HUES64 (cell line): ENCODE data around the gene SNAP25. TPM values are rescaled to one million over a fixed set of nuclear protein-coding genes. Genes with fewer than 3 reads are reported as not detected.

ENCODE experiments used
- H3K27ac ChIP-seq: 2 replicates; pipeline ENCODE4 v1.7.0; 2013; ENCODE audit warnings: low read depth, low read length, inconsistent platforms
- H3K27me3 ChIP-seq: 2 replicates; pipeline ENCODE4 v1.6.1; 2013; ENCODE audit warnings: mild to moderate bottlenecking, low read length; ENCODE audit not compliant: insufficient read depth
- H3K36me3 ChIP-seq: 2 replicates; pipeline ENCODE4 v1.6.1; 2013; ENCODE audit warnings: mild to moderate bottlenecking, low read length; ENCODE audit not compliant: insufficient read depth
- H3K4me1 ChIP-seq: 2 replicates; pipeline ENCODE4 v1.6.1; 2013; ENCODE audit warnings: mild to moderate bottlenecking, low read length, moderate library complexity; ENCODE audit not compliant: insufficient read depth
- H3K4me3 ChIP-seq: 2 replicates; pipeline ENCODE4 v1.5.1; 2013; ENCODE audit warnings: mild to moderate bottlenecking, low read length, moderate library complexity
- H3K9ac ChIP-seq: 2 replicates; pipeline ENCODE4 v1.6.1; 2013; ENCODE audit warnings: mild to moderate bottlenecking, low read depth, low read length
- H3K9me3 ChIP-seq: 2 replicates; pipeline ENCODE4 v1.6.1; 2013; ENCODE audit warnings: low read depth, low read length; ENCODE audit not compliant: insufficient read depth
- WGBS: fragments of 150-250, 120-280 bp; methylation state at CpG from one replicate; pipeline ENCODE4 v1.1.7; 2013; ENCODE audit warnings: missing lambda C conversion rate; 5-methylcytosine and 5-hydroxymethylcytosine counted together
- polyA plus RNA-seq, 2 experiments: library from polyadenylated mRNA; stranded (reverse); fragments of 50-300 nt; gene quantifications; one replicate each; pipeline ENCODE4 v1.2.3, GENCODE V29; 2013

Gene SNAP25
- 0.45 TPM for polyA plus RNA-seq (2013, experiment 1 of 2)
- 1.3 TPM for polyA plus RNA-seq (2013, experiment 2 of 2)

DNA sequence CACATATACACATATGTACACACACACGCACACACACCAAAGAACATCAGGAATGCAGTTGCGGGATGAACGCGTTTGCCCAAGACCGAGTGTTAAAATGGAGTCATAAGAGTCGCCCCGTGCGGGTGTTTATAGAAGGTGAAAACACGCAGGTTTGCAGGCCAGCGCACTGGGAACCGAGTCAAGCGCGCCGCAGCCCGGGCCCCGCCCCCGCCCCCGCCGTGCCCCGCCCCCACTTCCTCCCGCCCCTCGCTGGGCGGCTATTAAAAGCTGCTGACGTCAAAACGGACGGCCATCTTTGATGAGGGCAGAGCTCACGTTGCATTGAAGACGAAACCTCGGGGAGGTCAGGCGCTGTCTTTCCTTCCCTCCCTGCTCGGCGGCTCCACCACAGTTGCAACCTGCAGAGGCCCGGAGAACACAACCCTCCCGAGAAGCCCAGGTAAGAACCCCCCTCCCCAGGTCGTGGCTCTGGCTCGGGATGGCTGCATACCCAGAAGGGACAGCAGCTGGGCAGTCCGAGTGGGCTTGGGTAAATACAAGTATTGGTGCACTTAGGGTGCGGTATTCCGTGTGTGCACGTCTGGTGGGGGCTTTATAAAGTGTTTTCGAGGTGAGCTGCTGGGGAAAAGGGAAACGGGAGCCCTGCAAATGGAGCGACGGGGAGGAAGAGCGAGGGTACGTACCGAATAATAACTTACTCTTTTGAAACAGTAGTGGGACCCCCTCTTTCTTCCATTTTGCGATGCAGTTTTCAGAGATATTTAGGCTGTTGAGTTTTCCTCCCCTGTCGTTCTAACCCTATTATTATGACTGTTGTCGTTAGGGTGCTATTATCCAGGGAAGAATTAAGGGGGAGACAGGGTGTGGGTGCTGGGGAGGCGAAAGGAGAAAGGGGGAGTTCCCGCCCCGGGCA is at the start of gene SNAP25:
SNAP25 (plus strand) TSS at position 295 of the 916 bp plus-strand sequence. CDS start 56,662 bp downstream, outside the sequence.
- peak within 1 kb of the TSS; percentile 77 for H3K4me3 ChIP-seq
- peak within 1 kb of the TSS; percentile 47; the same call in 1 of the 2 replicates for H3K27ac ChIP-seq
- H3K27me3 ChIP-seq: peaks cover 47% of the 10 kb centered on the region
- 1% methylated on average over 53 of the region's 53 CpGs for WGBS
- peak within 1 kb of the TSS; percentile 57 for H3K9ac ChIP-seq
- H3K36me3 ChIP-seq: no peaks in the 10 kb centered on the region
- H3K4me1 ChIP-seq: peaks cover 11% of the 10 kb centered on the region
- H3K9me3 ChIP-seq: no peaks in the 10 kb centered on the region

DNA sequence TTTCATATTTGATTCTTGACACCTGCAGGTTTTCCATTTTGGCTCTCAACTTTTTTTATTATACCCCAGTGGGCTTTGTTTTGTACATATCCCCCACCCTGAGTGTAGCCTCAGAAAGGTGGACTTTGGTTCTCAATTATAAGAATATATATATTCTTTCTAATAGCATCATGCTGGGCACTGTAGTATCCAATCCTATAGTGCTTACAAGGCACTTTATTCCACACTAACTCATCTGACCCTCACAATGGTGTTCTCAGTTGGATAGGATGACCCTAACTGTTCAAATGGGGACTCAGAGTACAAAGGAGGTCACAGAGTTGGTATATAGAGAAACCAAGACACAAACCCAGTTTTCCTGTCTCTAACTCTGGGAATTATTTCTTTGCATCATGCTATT is 48.9 kb upstream of the SNAP25 start:
- H3K4me3 ChIP-seq: no peak overlapping the region
- peaks cover 30% of the 10 kb centered on the region for H3K27me3 ChIP-seq
- H3K9me3 ChIP-seq: no peaks in the 10 kb centered on the region
- no peak overlapping the region for H3K27ac ChIP-seq
- no peak overlapping the region for H3K9ac ChIP-seq
- H3K4me1 ChIP-seq: peaks cover 5% of the 10 kb centered on the region; the same call in 1 of the 2 replicates
- H3K36me3 ChIP-seq: no peaks in the 10 kb centered on the region

DNA sequence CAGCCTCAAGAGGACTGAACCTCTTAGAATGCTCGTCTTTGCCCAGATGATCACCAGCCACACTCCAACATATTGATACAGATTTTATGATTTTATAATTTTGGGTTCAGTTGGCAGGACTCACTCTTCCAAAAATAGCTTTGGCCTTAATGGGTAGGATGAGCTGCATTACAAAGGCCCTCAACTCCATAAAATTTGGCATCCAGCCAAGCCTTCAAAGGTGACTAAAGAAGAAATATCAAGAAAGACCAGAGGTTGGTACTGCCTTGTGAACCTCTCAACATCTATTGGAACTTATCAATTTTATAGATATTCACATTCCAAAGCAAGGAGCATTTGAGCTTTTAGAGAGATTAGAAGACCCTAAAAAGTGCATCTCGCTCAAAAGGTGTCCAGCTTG is 48.4 kb upstream of the SNAP25 start:
- no peak overlapping the region for H3K9ac ChIP-seq

DNA sequence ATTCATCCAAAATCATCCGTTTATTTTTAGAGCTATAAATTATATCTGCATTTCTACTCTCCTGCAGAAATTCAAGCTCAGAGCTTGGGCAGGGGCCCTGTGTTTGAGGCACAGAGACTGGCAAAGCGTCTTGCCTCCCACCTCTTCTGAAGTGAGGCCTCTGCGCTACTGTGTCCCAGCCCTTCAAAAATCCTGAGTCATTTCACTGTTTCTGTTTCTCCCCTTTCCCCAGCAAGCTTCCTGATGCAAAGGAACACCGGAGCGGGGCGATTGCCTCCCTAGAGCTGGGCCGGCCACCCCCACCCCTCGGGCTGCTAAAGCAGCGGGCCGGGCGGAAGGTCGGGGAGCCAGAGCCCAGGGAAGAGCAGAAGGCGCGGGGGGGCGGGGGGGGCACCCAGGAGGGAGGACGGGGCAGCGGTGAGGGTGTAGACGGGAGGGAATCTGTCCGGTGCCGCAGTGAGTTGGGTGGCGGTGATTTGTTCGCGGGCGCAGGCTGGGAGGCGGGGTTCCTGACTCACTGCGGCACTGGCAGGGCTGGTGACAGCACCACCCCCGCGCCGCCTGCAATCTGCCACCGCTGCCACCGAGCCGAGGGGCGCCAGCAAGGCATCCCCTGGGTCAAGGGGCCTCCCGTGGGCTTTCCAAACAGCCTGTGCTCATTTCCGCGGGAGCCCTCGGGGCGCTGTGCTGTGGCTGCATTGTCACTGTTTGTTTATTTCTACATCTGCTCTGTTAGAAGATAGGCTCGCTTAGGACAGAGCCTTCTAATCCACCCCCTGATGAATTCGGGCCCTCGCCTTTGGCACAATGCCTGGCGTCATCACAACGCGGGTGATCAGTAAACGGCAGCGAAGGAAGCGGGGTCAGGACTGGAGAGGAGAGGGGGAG is 46.5 kb upstream of the SNAP25 start:
- Histone ChIP-seq H3K36me3 (no peaks in the 10 kb centered on the region), H3K4me1 (peaks cover 5% of the 10 kb centered on the region; the same call in 1 of the 2 replicates), H3K4me3 (peak overlapping the region; percentile 54), H3K27me3 (peaks cover 30% of the 10 kb centered on the region), H3K9ac (peak overlapping the region; percentile 9; the same call in 1 of the 2 replicates), H3K27ac (no peak overlapping the region), H3K9me3 (no peaks in the 10 kb centered on the region)
- WGBS: 5% methylated on average over 47 of the region's 47 CpGs

More for the DNA sequence above, 48.4 kb upstream of the SNAP25 start:
- Histone ChIP-seq H3K4me3 (no peak overlapping the region), H3K27ac (no peak overlapping the region), H3K27me3 (peaks cover 30% of the 10 kb centered on the region), H3K36me3 (no peaks in the 10 kb centered on the region), H3K9me3 (no peaks in the 10 kb centered on the region), H3K4me1 (peaks cover 5% of the 10 kb centered on the region; the same call in 1 of the 2 replicates)
- 100% methylated on average over 1 of the region's 2 CpGs for WGBS

DNA sequence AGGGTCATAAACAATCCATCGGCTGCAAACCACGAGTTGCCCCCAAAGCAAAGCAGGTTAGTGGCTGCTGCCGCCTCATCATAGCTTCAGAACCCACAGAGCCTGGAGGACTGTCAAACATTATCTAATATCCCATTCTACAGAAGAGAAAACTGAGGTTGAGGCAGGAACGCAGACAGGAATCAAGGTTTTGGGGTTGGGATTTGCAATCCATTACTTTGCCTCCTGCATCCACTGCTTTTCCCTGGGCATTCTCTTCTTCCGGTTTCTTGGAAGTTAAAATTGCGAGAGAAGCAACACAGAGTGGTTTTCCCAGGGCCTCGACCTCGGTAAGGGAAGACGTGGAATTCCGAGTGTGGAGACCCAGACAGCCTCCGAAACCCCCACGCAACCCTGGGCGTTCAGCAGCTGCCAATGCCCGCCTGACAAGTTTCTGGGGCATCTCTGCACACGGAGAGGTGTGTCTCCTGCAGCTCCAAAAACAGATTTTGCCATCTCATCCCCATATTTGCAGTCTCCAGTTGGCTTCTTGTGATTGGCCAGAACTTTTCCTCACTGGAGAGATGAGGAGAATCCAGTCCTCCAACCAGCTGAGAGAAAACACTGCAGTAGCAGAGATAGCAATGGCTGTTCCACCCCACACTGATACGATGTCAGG is 45.5 kb upstream of the SNAP25 start:
- Histone ChIP-seq H3K9ac (no peak overlapping the region), H3K36me3 (no peaks in the 10 kb centered on the region), H3K27me3 (peaks cover 30% of the 10 kb centered on the region), H3K4me1 (peaks cover 5% of the 10 kb centered on the region; the same call in 1 of the 2 replicates), H3K4me3 (peak overlapping the region; percentile 54), H3K9me3 (no peaks in the 10 kb centered on the region), H3K27ac (no peak overlapping the region)
- 90% methylated on average over 16 of the region's 16 CpGs for WGBS

DNA sequence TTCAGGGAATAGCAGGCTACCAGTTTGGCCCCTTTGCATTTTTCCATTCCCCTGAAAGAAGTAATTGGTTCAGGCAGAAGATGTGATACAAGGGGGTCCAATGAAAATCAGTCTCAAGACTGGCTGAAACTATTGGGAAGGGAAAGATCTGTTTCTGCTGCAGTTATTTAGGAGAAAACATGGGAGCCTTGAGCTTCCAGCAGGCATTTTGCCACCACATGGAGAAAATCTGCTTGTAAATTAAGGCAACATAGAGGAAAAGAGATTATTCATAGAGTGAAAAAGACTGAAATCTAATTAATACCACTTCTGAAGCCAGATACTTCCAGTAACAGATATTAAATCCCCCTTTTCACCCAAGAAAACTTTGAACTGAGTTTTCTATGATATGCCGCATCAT is 44.2 kb upstream of the SNAP25 start:
- H3K4me3 ChIP-seq: no peak overlapping the region
- H3K27me3 ChIP-seq: peaks cover 30% of the 10 kb centered on the region
- no peaks in the 10 kb centered on the region for H3K9me3 ChIP-seq
- no peak overlapping the region for H3K27ac ChIP-seq
- no peaks in the 10 kb centered on the region for H3K36me3 ChIP-seq
- H3K9ac ChIP-seq: no peak overlapping the region
- H3K4me1 ChIP-seq: peaks cover 5% of the 10 kb centered on the region; the same call in 1 of the 2 replicates
- 100% methylated on average over 1 of the region's 1 CpG for WGBS

DNA sequence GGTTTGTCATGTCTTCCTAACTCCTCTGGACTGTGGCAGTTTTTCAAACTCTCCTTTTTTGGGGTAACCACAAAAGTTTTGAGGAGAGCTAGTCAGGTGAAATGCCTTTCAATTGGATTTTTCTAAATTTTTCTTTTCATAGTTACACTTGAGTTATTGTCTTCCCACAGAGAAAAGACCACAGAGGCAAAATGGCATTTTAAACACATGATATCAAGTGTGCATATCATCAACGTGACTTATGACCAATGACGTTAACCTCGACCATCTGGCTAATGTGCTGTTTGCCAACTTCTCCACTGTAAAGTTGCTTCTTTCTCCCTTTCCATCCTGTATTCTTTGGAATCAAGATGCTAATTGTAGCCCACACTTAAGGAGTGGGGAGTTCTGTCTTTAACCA is 41.3 kb upstream of the SNAP25 start:
- Histone ChIP-seq H3K9me3 (no peaks in the 10 kb centered on the region), H3K4me3 (no peak overlapping the region), H3K27me3 (peaks cover 14% of the 10 kb centered on the region), H3K36me3 (no peaks in the 10 kb centered on the region), H3K9ac (no peak overlapping the region), H3K4me1 (no peaks in the 10 kb centered on the region), H3K27ac (no peak overlapping the region)
- WGBS: 98% methylated on average over 3 of the region's 3 CpGs

DNA sequence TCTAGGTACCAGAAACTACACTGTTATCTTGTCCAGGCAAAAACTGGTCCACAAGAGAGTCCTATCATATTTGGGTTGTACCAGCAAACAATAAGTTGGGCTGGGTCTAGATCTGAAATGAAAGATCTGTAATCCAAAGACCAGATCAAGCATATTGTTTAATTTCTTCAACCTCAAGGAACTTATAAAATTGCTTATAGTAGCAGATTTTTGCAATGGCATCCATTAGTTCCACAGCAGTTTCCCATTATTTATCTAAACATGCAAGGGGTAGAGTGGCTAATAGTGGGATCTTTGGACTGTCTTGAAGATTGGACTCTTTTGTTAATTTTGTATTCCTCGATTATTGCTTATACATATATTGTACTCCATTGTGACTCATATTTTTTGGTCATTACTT is 40.5 kb upstream of the SNAP25 start:
- no peak overlapping the region for H3K27ac ChIP-seq
- no peaks in the 10 kb centered on the region for H3K36me3 ChIP-seq
- no peak overlapping the region for H3K9ac ChIP-seq
- H3K9me3 ChIP-seq: no peaks in the 10 kb centered on the region
- peaks cover 7% of the 10 kb centered on the region; the same call in 1 of the 2 replicates for H3K27me3 ChIP-seq
- no peak overlapping the region for H3K4me3 ChIP-seq
- no peaks in the 10 kb centered on the region for H3K4me1 ChIP-seq
- no CpG with 5 or more reads among the region's 1 CpG for WGBS

DNA sequence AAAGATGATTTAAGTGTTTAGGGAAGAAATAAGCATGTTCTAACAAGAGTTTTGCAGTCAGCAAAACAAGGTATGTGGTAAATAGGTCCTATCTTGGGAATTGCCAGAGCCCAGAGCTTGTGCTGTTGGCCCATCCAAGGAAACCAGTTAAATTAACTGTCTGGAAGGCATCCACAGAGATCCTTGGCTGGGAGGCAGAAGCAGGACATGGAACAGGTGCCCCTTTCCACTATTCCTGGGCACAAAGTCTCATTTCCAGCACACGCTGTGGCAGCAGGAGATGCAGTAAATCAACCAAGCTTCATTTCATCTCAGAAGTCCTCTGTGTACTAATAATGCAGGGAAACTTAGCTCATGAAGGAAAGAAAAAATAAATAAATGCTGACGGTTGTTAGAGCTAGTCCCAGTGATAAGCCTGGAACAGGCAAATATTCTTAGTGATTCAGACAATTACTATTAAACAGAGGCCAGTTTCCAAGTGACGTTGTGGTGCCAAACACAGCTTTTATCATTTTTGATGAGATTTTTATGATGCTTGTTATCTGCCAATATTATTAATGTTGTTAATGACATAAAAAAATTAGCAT is 39.8 kb upstream of the SNAP25 start:
- Histone ChIP-seq H3K4me3 (no peak overlapping the region), H3K27ac (no peak overlapping the region), H3K9me3 (no peaks in the 10 kb centered on the region), H3K36me3 (no peaks in the 10 kb centered on the region), H3K4me1 (no peaks in the 10 kb centered on the region), H3K9ac (no peak overlapping the region), H3K27me3 (no peaks in the 10 kb centered on the region)
- WGBS: 98% methylated on average over 3 of the region's 3 CpGs

DNA sequence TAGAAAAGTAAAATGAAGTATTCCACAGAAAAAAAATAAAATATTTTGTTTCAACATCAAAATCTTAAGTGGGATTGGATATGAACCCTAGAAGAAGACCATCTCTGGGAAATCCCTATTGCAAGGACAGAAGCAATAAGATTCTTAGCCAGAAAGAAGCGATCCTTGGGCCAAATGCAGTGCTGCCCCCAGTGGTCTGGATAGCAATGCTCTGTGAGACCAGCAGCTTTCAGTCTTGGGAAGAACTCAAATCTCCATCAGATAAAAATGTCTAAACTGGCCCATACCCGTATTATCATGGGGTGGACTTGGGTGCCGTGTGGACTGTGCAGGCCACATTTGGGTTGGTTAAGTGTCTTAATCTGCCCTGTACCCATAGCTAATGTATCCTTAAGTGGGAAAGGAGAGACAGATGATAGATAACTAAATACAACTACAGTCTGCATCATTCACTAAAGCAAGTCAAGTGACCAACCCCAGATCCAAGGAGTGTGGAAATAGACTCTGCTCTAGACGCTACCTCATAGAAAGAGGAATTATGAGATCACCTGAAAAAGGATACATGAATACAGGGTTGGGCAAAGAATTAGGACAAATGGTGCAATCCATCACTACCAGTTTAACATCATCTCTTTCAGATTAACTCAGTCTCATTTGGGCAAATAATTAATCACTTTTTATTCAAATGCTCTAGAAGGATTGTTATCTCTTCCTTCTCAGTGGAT is 38.9 kb upstream of the SNAP25 start:
- Histone ChIP-seq H3K27ac (no peak overlapping the region), H3K27me3 (no peaks in the 10 kb centered on the region), H3K36me3 (no peaks in the 10 kb centered on the region), H3K9me3 (no peaks in the 10 kb centered on the region), H3K4me3 (no peak overlapping the region), H3K9ac (no peak overlapping the region), H3K4me1 (no peaks in the 10 kb centered on the region)
- WGBS: 89% methylated on average over 4 of the region's 4 CpGs
